Mesendoderm (in vitro differentiated cells): ENCODE measurements around the gene PRDM15.

Experiments used
- DNase-seq: peaks from one replicate; pipeline ENCODE4 v3.0.0; 2013
- H2AK5ac ChIP-seq: 2 replicates; pipeline ENCODE4 v1.6.1; 2013; ENCODE audit warnings: low read length, inconsistent platforms
- H2BK120ac ChIP-seq: 2 replicates; pipeline ENCODE4 v1.6.1; 2013; ENCODE audit warnings: low read depth, mild to moderate bottlenecking, low read length, moderate library complexity, mixed read lengths
- H2BK15ac ChIP-seq: replicated peaks from 2 replicates; pipeline ENCODE4 v1.6.1; 2013; ENCODE audit warnings: low read depth, mild to moderate bottlenecking, moderate library complexity
- H2BK5ac ChIP-seq: 2 replicates; pipeline ENCODE4 v1.6.1; 2013; ENCODE audit warnings: low read length, inconsistent platforms
- H3K18ac ChIP-seq: 2 replicates; pipeline ENCODE4 v1.6.1; 2013; ENCODE audit warnings: mild to moderate bottlenecking, low read length, mixed read lengths
- H3K23ac ChIP-seq: one replicate; pipeline ENCODE4 v1.6.1; 2013; ENCODE audit warnings: low read length
- H3K27ac ChIP-seq: 2 replicates; pipeline ENCODE4 v1.5.1; 2013; ENCODE audit warnings: low read depth, mild to moderate bottlenecking, inconsistent platforms, low read length, moderate library complexity
- H3K27me3 ChIP-seq: 2 replicates; pipeline ENCODE4 v1.6.1; 2013; ENCODE audit warnings: low read length, control low read depth, mild to moderate bottlenecking, inconsistent platforms; ENCODE audit not compliant: insufficient read depth, poor library complexity
- H3K36me3 ChIP-seq: 2 replicates; pipeline ENCODE4 v1.6.1; 2013; ENCODE audit warnings: low read length, inconsistent platforms; ENCODE audit not compliant: control insufficient read depth, insufficient read depth
- H3K4ac ChIP-seq: one replicate; pipeline ENCODE4 v1.6.1; 2013; ENCODE audit warnings: low read depth, mild to moderate bottlenecking, low read length, moderate library complexity
- H3K4me1 ChIP-seq: 2 replicates; pipeline ENCODE4 v1.6.1; 2013; ENCODE audit warnings: low read depth, low read length, inconsistent platforms; ENCODE audit not compliant: control insufficient read depth
- H3K4me2 ChIP-seq: 2 replicates; pipeline ENCODE4 v1.6.1; 2013; ENCODE audit warnings: low read length
- H3K4me3 ChIP-seq: 2 replicates; pipeline ENCODE4 v1.5.1; 2013; ENCODE audit warnings: mild to moderate bottlenecking, low read length
- H3K56ac ChIP-seq: one replicate; pipeline ENCODE4 v1.6.1; 2013; ENCODE audit warnings: low read length
- H3K79me1 ChIP-seq: 2 replicates; pipeline ENCODE4 v1.6.1; 2013; ENCODE audit warnings: low read length, inconsistent platforms
- H3K79me2 ChIP-seq: 2 replicates; pipeline ENCODE4 v1.6.1; 2013; ENCODE audit warnings: mild to moderate bottlenecking, low read length; ENCODE audit not compliant: control insufficient read depth, insufficient read depth
- H3K9ac ChIP-seq: 2 replicates; pipeline ENCODE4 v1.6.1; 2013; ENCODE audit warnings: low read length, inconsistent platforms
- H4K5ac ChIP-seq: one replicate; pipeline ENCODE4 v1.6.1; 2013; ENCODE audit warnings: low read length
- H4K8ac ChIP-seq: one replicate; pipeline ENCODE4 v1.6.1; 2013; ENCODE audit warnings: low read depth, mild to moderate bottlenecking, control low read depth, low read length, moderate library complexity
- WGBS: extraction: QIAGEN DNeasy Blood & Tissue Kit; methylation state at CpG from one replicate; pipeline ENCODE4 v1.1.7; 2013; ENCODE audit warnings: low lambda C conversion rate, missing lambda C conversion rate; ENCODE audit not compliant: insufficient coverage; ENCODE audit errors: extremely low coverage; 5-methylcytosine and 5-hydroxymethylcytosine counted together

Gene PRDM15

GRCh38 chr21:41887667-41888066 is 8.5 kb upstream of the PRDM15 start:
- no peak overlapping the region for H2BK120ac ChIP-seq
- WGBS, result no CpG with 5 or more reads among the region's 5 CpGs
- no peak overlapping the region for H2BK5ac ChIP-seq
- no peak for DNase-seq
- H3K9ac ChIP-seq, result no peak overlapping the region
- H3K79me1 ChIP-seq, result no peaks in the 10 kb centered on the region
- no peak overlapping the region for H4K5ac ChIP-seq
- H3K4me2 ChIP-seq, result no peak overlapping the region
- H2AK5ac ChIP-seq, result no peak overlapping the region
- no peak overlapping the region for H3K56ac ChIP-seq
- H3K4me1 ChIP-seq, result no peaks in the 10 kb centered on the region
- no peaks in the 10 kb centered on the region for H3K36me3 ChIP-seq
- H4K8ac ChIP-seq, result no peak overlapping the region
- H2BK15ac ChIP-seq, result no peak overlapping the region
- H3K4me3 ChIP-seq, result no peak overlapping the region
- no peak overlapping the region for H3K18ac ChIP-seq
- H3K79me2 ChIP-seq, result no peaks in the 10 kb centered on the region
- H3K27me3 ChIP-seq, result no peaks in the 10 kb centered on the region
- H3K23ac ChIP-seq, result no peak overlapping the region
- no peak overlapping the region for H3K27ac ChIP-seq
- no peak overlapping the region for H3K4ac ChIP-seq

GRCh38 chr21:41886328-41886727 is 7.2 kb upstream of the PRDM15 start:
- Histone ChIP-seq H3K18ac (no peak overlapping the region), H3K36me3 (no peaks in the 10 kb centered on the region), H3K4ac (no peak overlapping the region), H3K9ac (no peak overlapping the region), H3K4me1 (no peaks in the 10 kb centered on the region), H2BK15ac (no peak overlapping the region), H2AK5ac (no peak overlapping the region), H4K8ac (no peak overlapping the region), H3K4me2 (no peak overlapping the region), H3K56ac (no peak overlapping the region), H3K27me3 (no peaks in the 10 kb centered on the region), H3K4me3 (no peak overlapping the region), H3K79me2 (no peaks in the 10 kb centered on the region), H4K5ac (no peak overlapping the region), H2BK5ac (no peak overlapping the region), H2BK120ac (no peak overlapping the region), H3K79me1 (no peaks in the 10 kb centered on the region), H3K27ac (no peak overlapping the region), H3K23ac (no peak overlapping the region)
- DNase-seq, result no peak
- WGBS, result no CpG with 5 or more reads among the region's 7 CpGs

- no peak overlapping the region for H3K56ac ChIP-seq
- H3K18ac ChIP-seq, result no peak overlapping the region
- H3K4me2 ChIP-seq, result no peak overlapping the region
- no peak overlapping the region for H2AK5ac ChIP-seq
- H3K79me1 ChIP-seq, result no peaks in the 10 kb centered on the region
- no peaks in the 10 kb centered on the region for H3K4me1 ChIP-seq
- H3K9ac ChIP-seq, result no peak overlapping the region
- H3K4me3 ChIP-seq, result no peak overlapping the region
- no peak overlapping the region for H2BK120ac ChIP-seq
- H2BK15ac ChIP-seq, result no peak overlapping the region
- no peak overlapping the region for H4K8ac ChIP-seq
- DNase-seq, result no peak
- no peak overlapping the region for H3K4ac ChIP-seq
- H3K23ac ChIP-seq, result no peak overlapping the region
- H3K27ac ChIP-seq, result no peak overlapping the region
- H4K5ac ChIP-seq, result no peak overlapping the region
- WGBS, result no CpG with 5 or more reads among the region's 22 CpGs
- H3K79me2 ChIP-seq, result no peaks in the 10 kb centered on the region
- H2BK5ac ChIP-seq, result no peak overlapping the region
- no peaks in the 10 kb centered on the region for H3K27me3 ChIP-seq
- no peaks in the 10 kb centered on the region for H3K36me3 ChIP-seq
Measured at GRCh38 chr21:41885341-41886024, 6.3 kb upstream of the PRDM15 start.

DNA sequence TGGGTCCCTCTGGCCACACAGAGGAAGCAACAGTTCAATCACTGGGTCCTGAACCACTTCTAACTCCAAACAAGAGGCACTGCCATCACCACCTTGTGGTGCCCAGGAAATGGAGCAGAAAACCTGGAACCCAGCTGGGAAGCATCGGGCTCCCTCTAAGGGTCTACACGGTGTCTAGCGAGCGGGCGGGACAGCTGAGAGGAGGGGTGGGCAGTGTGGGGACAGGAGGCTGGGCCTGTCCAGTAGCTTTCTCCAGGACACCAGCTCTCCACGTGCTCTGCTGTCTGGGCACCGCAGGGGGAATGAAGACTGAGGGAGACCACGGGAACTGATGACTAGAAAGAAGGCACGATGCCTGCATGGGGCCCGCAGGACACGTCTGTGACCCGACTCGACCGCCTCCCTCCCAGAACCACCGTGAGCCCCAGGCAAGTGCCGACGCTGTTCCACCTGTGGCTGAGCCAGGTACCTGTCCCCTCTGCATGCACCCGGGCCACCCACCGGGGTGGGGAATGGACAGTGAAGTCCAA is 5.4 kb upstream of the PRDM15 start:
- Histone ChIP-seq H3K4me1 (no peaks in the 10 kb centered on the region), H3K27me3 (no peaks in the 10 kb centered on the region), H2BK15ac (no peak overlapping the region), H4K5ac (no peak overlapping the region), H3K4ac (no peak overlapping the region), H4K8ac (no peak overlapping the region), H2AK5ac (no peak overlapping the region), H3K27ac (no peak overlapping the region), H3K56ac (no peak overlapping the region), H3K4me2 (no peak overlapping the region), H3K79me2 (no peaks in the 10 kb centered on the region), H3K79me1 (no peaks in the 10 kb centered on the region), H3K23ac (no peak overlapping the region), H3K18ac (no peak overlapping the region), H3K9ac (no peak overlapping the region), H3K4me3 (no peak overlapping the region), H2BK5ac (no peak overlapping the region), H2BK120ac (no peak overlapping the region), H3K36me3 (no peaks in the 10 kb centered on the region)
- DNase-seq, result no peak
- WGBS, result no CpG with 5 or more reads among the region's 19 CpGs

GRCh38 chr21:41883582-41883981 is 4.4 kb upstream of the PRDM15 start:
- H3K27ac ChIP-seq, result no peak overlapping the region
- H4K8ac ChIP-seq, result no peak overlapping the region
- WGBS, result no CpG with 5 or more reads among the region's 5 CpGs
- no peak overlapping the region for H2AK5ac ChIP-seq
- no peak overlapping the region for H3K56ac ChIP-seq
- no peak overlapping the region for H2BK15ac ChIP-seq
- no peak overlapping the region for H3K4me2 ChIP-seq
- no peaks in the 10 kb centered on the region for H3K79me1 ChIP-seq
- H2BK5ac ChIP-seq, result no peak overlapping the region
- no peaks in the 10 kb centered on the region for H3K27me3 ChIP-seq
- H3K36me3 ChIP-seq, result no peaks in the 10 kb centered on the region
- H4K5ac ChIP-seq, result no peak overlapping the region
- no peak overlapping the region for H3K4me3 ChIP-seq
- no peak overlapping the region for H3K18ac ChIP-seq
- no peaks in the 10 kb centered on the region for H3K4me1 ChIP-seq
- no peak overlapping the region for H3K4ac ChIP-seq
- no peak overlapping the region for H3K9ac ChIP-seq
- H3K23ac ChIP-seq, result no peak overlapping the region
- H2BK120ac ChIP-seq, result no peak overlapping the region
- no peaks in the 10 kb centered on the region for H3K79me2 ChIP-seq
- DNase-seq, result no peak

DNA sequence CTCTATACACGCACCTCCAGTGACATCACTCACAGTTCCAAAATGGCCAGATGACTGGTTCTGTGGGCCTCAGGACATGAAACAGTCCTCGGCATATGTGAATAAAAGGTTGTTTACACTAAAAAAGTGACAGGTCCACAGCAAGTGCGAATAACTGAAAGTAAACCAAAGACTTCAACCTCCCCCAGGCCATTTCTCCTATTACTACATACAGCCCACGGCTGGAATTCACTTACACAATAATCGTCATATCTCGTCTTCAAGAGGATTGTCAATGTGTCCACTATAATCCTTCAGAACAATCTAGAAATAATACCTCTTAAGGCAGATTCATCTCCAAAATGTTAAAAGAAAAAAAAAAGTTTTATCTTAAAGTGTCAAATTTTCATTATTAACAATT is 1.9 kb upstream of the PRDM15 start:
- H3K79me1 ChIP-seq, result no peaks in the 10 kb centered on the region
- WGBS, result no CpG with 5 or more reads among the region's 6 CpGs
- no peak overlapping the region for H3K27ac ChIP-seq
- no peak overlapping the region for H3K18ac ChIP-seq
- no peak overlapping the region for H4K8ac ChIP-seq
- no peak overlapping the region for H2BK5ac ChIP-seq
- H2BK120ac ChIP-seq, result no peak overlapping the region
- DNase-seq, result no peak
- H3K4me1 ChIP-seq, result no peaks in the 10 kb centered on the region
- no peaks in the 10 kb centered on the region for H3K79me2 ChIP-seq
- no peak overlapping the region for H3K56ac ChIP-seq
- no peak overlapping the region for H3K9ac ChIP-seq
- H3K4me2 ChIP-seq, result no peak overlapping the region
- no peak overlapping the region for H3K4ac ChIP-seq
- H2BK15ac ChIP-seq, result no peak overlapping the region
- no peak overlapping the region for H3K4me3 ChIP-seq
- no peaks in the 10 kb centered on the region for H3K36me3 ChIP-seq
- H3K23ac ChIP-seq, result no peak overlapping the region
- H4K5ac ChIP-seq, result no peak overlapping the region
- no peaks in the 10 kb centered on the region for H3K27me3 ChIP-seq
- H2AK5ac ChIP-seq, result no peak overlapping the region
